Adrenal gland (tissue), 5 donors: ENCODE results near the gene IQCN.

Experiments used
- CTCF ChIP-seq, 6 experiments: fragments of 450-650 bp in 4 of 6; fragments of 200-600 bp in 2 of 6; sonication (generic) in 1 of 6; IDR thresholded peaks; 1 replicate in 5 of 6; 2 replicates in 1 of 6; pipeline versions ENCODE4 v1.5.1 to v1.8.0; 2016 to 2021; ENCODE audit warnings: antibody characterized with exemption in 6 of 6, mild to moderate bottlenecking in 2 of 6, moderate library complexity in 1 of 6
- POLR2A ChIP-seq, 2 donors: fragments of 450-650 bp; IDR thresholded peaks; one replicate each; pipeline ENCODE4 v1.6.1; 2017; ENCODE audit warnings: antibody characterized with exemption in 2 of 2, mild to moderate bottlenecking in 2 of 2, moderate library complexity in 1 of 2
- donor health status: DM: no; HTN: no; CAD: no.

- TF ChIP-seq CTCF (IDR thresholded peaks at IDR 0.05) (no peak), POLR2A (IDR thresholded peaks at IDR 0.05) (no peak)
Measured at GRCh38 chr19:18262917-18263316, 11.3 kb downstream of the IQCN start.
